ENCODE measurements around the gene DNAJC5G.

DNAJC5G gene, protein sequence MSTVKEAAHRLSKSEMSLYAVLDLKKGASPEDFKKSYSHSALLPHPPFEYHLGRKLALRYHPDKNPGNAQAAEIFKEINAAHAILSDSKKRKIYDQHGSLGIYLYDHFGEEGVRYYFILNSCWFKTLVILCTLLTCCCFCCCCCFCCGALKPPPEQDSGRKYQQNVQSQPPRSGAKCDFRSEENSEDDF

DNA sequence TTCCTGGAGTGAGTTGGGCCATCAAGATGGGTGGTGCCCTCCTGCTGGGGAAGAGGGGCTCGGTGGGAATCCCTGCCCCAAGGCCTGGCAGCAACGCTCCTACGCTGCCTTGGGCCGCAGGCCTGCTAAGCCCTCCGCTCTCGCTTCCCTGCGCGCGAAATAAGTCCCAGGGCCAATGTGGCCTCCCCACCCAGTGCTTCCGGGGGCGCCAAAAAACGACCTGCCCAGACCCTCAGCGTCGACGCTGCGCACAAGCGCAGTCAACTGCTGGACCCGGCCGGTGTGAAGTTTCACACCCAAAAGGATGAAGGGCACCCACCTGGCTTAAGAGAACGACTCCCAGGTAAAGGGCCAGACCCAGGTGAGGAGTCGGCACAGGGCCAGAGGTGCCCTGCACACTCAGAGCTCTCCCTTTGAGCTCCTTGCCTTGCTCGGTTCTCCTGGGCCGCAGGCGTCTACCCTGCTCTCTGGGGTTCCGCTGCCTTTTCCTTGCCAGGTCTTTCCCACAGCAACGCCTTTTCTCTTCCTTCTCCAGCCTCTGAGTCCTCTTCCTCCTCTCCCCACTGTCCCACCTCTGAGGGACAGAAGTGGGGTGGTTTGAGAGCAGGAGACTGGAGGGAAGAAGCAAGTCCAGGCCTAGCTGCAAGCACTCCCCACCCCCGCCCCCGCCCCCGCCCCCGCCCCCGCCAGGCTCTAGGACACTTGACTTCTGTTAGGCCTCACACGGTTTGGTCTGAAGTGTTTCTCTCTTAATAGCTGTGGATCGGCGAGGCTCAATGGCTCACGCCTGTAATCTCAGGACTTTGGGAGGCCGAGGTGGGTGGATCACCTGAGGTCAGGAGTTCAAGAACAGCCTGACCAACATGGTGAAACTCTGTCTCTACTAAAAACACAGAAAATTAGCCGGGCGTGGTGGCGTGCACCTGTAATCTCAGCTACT lies at the start of gene DNAJC5G:
Gene DNAJC5G, plus strand, starts transcription at position 223 of the 940 bp plus-strand sequence. CDS start 1,296 bp downstream, outside the sequence.
- DNase-seq (ENCODE audit: insufficient read length, low spot score) (no peak), FAIRE-seq (no peak)

DNA sequence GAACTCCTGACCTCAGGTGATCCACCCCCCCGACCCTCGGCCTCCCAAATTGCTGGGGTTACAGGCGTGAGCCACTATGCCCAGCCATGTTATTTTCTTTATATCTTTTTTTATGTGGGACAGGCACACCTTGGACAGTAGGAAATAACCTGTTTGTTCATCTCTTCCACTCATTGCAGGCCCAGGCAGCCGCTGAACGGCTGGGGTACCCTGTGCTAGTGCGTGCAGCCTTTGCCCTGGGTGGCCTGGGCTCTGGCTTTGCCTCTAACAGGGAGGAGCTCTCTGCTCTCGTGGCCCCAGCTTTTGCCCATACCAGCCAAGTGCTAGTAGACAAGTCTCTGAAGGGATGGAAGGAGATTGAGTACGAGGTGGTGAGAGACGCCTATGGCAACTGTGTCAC lies 49.7 kb upstream of the DNAJC5G start:
- DNase-seq (ENCODE audit: insufficient read length, low spot score) (no peak), FAIRE-seq (no peak)

DNA sequence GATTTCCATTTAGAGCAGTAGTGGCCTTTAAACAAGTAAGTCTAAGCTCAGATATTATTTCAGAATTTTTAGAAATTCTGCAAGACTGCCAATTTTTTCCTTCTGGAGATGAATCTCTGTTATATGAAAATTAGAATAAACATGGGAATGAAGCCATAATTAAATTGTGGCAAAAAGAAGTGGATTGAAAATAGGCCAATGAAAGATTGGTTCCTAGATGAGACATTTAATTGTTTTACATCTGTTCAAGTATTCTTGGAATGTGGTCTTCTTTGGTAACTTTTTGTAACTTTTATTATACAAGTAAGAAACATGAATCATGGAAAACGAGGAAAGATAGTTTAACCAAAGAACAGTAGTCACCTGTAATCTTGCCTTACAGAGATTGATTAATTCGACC lies 47.7 kb upstream of the DNAJC5G start:
- FAIRE-seq: no peak
- no peak for DNase-seq (ENCODE audit: insufficient read length, low spot score)

DNA sequence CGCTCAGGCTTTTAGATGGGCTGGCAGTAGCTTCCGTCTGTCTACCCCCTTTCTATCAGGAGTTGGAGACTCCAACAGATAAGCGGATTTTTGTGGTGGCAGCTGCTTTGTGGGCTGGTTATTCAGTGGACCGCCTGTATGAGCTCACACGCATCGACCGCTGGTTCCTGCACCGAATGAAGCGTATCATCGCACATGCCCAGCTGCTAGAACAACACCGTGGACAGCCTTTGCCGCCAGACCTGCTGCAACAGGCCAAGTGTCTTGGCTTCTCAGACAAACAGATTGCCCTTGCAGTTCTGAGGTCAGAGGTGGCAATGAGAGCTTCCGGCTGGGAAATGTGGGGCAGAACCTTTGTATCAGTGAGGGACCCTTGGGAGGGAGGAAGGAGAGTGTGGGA lies 43.3 kb upstream of the DNAJC5G start:
- no peak for FAIRE-seq
- no peak for DNase-seq (ENCODE audit: insufficient read length, low spot score)

DNA sequence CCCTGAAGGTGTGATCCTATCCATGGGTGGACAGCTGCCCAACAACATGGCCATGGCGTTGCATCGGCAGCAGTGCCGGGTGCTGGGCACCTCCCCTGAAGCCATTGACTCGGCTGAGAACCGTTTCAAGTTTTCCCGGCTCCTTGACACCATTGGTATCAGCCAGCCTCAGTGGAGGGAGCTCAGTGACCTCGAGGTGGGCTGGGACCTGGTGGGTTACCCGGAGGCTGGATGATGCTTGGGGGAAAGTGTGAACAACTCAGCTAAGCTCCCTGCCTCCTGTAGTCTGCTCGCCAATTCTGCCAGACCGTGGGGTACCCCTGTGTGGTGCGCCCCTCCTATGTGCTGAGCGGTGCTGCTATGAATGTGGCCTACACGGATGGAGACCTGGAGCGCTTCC lies 41.9 kb upstream of the DNAJC5G start:
- DNase-seq (ENCODE audit: insufficient read length, low spot score) (no peak), FAIRE-seq (no peak)

DNA sequence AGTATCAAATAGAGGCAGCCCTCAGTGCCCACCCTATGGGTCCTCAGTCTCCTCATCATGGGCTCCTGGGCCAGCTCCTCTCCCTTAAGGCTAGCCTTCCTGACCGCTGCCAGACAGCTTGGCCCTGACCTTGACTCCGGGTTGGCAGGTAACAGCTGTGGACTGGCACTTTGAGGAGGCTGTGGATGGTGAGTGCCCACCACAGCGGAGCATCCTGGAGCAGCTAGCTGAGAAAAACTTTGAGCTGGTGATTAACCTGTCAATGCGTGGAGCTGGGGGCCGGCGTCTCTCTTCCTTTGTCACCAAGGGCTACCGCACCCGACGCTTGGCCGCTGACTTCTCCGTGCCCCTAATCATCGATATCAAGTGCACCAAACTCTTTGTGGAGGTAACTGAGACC lies 39.1 kb upstream of the DNAJC5G start:
- FAIRE-seq: no peak
- no peak for DNase-seq (ENCODE audit: insufficient read length, low spot score)

DNA sequence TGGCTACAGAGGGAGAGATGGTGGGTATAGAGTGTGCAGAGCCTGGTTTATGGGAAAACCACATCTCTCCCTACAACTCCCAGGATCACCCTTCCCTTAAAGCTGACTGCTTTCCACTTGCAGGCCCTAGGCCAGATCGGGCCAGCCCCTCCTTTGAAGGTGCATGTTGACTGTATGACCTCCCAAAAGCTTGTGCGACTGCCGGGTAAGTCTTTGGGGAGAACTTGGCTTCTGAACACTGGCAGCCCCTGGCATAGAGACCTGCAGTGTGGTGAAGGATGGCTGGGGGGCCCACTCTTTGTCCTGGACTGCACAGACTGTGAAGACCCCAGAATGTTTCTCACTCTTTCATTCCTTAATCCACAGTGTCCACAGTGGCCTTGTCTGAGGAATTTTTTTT lies 38.6 kb upstream of the DNAJC5G start:
- DNase-seq (ENCODE audit: insufficient read length, low spot score) (no peak), FAIRE-seq (no peak)

DNA sequence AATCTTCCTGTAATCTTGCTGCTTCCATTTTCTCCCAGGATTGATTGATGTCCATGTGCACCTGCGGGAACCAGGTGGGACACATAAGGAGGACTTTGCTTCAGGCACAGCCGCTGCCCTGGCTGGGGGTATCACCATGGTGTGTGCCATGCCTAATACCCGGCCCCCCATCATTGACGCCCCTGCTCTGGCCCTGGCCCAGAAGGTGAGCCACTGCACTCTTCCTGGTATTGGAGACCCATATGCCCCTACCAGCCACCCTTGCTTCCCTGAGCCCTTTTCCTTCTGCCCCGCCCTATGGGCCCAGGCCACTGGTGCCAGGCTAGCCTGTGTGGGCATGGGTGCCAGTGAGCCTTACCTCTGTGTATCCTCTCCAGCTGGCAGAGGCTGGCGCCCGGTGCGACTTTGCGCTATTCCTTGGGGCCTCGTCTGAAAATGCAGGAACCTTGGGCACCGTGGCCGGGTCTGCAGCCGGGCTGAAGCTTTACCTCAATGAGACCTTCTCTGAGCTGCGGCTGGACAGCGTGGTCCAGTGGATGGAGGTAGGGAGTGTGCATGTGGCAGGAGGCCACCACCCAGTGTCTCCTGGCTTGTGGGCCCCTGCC lies 37.8 kb upstream of the DNAJC5G start:
- no peak for DNase-seq (ENCODE audit: insufficient read length, low spot score)
- no peak for FAIRE-seq

DNA sequence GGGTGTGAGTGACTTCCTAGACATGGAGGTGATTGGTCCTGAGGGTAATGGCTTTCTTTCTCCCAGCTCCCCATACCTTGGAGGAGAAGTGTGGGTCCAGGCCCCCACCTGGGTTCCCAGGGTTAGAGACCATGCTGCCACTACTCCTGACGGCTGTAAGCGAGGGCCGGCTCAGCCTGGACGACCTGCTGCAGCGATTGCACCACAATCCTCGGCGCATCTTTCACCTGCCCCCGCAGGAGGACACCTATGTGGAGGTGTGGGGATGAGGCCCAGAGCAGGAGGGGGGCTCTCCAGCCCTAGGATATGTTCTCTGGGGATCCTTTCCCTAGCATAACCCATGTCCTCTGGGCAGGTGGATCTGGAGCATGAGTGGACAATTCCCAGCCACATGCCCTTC lies 36.3 kb upstream of the DNAJC5G start:
- DNase-seq (ENCODE audit: insufficient read length, low spot score) (no peak), FAIRE-seq (no peak)

DNA sequence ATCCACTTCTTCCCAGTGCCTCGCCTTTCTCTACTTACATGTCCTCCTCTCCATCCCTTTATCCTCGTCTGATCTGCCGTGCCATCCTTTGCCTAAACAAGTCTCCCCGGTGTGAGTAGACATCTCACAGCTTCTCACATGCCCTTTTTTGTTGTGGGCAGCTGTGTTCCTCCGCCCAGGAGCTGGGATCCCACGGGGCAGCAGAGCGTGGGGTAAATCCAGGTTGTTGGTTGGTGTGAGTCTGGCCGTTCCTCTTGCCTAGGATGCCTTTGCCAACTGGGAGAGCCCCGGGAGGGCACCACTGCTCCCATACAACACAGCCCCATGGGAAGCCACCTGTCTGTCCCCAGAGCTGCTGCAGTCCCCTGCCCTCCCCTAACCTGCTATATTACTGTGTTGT lies 34.8 kb upstream of the DNAJC5G start:
- FAIRE-seq: no peak

DNA sequence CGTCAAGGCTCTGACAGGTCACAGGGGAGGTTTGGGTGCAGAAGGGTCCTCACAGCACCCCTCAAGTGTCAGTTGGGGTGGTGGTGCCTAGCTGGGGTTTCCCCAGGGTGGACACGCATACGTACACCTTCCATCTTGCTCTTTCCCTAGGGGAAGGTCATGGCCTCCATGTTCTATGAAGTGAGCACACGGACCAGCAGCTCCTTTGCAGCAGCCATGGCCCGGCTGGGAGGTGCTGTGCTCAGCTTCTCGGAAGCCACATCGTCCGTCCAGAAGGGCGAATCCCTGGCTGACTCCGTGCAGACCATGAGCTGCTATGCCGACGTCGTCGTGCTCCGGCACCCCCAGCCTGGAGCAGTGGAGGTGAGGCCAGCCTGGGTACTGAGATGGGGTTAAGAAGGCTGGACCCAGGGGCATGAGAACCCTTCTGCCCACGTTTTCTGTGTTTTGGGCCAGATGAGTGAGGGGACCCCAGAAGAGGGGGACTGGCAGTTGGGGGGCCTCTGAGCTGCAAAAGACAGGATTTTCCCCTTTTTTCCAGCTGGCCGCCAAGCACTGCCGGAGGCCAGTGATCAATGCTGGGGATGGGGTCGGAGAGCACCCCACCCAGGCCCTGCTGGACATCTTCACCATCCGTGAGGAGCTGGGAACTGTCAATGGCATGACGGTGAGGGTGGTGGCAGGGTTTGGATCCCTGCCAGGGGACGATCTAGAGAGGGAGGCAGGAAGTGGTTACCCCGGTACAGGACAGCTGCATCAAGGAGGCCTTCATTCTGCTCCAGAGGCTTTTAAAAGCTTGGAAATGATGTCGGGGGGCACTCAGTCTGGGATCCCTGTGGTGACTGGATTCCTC lies 33.2 kb upstream of the DNAJC5G start:
- DNase-seq (ENCODE audit: insufficient read length, low spot score) (no peak), FAIRE-seq (no peak)

More for the DNA sequence above, 34.8 kb upstream of the DNAJC5G start:
- DNase-seq (ENCODE audit: insufficient read length, low spot score): no peak

DNA sequence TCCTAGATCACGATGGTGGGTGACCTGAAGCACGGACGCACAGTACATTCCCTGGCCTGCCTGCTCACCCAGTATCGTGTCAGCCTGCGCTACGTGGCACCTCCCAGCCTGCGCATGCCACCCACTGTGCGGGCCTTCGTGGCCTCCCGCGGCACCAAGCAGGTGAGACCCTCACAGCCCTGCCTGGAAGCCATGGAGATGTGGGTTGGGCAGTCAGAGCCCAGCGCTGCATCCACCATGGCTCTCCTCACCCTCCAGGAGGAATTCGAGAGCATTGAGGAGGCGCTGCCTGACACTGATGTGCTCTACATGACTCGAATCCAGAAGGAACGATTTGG lies 32.6 kb upstream of the DNAJC5G start:
- no peak for DNase-seq (ENCODE audit: insufficient read length, low spot score)
- FAIRE-seq: no peak

DNA sequence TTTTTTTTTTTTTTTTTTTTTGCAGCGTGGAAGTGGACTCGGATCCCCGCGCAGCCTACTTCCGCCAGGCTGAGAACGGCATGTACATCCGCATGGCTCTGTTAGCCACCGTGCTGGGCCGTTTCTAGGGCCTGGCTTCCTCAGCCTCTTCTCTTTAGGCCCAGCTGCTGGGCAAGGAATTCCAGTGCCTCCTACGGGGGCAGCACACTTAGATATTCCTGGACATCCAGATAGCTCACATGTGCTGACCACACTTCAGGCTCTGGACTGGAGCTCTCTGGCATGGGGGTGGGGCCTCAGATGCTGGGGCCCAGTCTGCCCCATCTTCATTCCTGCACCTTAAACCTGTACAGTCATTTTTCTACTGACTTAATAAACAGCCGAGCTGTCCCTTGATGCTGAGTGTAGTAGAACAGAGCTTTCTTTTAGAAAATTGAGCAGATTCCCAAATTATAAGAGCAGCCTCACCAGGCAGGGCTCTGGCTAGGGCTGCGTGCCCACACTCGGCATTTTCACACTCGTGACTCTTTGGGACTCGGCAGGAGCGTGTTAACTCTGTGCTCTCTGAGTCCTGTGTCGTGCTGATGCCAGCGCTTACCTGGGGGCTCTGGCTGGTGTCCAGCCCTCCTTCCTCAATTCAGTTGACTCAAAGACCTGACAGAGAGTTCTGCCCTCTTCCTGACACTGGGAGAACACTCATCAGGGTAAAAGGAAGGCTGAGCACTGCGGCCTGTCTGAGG lies 31.7 kb upstream of the DNAJC5G start:
- FAIRE-seq (no peak), DNase-seq (ENCODE audit: insufficient read length, low spot score) (no peak)

DNA sequence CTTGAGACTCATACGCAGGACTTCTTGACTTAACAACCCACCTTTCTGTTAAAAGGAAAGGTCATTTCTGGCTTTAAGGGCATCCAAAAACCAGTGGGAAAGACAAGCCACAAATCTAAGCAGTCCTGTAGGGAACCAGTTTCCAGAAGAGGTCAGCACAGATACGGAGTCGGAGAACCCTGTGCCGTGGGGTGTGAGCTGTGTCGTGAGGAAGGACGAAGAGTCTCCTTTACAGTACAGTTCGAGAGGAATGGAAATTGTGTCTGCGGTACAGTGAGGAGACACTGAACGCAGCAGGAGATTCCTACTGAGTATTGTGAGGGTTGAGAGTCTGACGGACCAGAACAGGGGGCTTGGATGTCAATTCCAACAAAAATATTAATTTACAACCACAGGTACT lies 30.1 kb upstream of the DNAJC5G start:
- no peak for FAIRE-seq
- DNase-seq (ENCODE audit: insufficient read length, low spot score): no peak

DNA sequence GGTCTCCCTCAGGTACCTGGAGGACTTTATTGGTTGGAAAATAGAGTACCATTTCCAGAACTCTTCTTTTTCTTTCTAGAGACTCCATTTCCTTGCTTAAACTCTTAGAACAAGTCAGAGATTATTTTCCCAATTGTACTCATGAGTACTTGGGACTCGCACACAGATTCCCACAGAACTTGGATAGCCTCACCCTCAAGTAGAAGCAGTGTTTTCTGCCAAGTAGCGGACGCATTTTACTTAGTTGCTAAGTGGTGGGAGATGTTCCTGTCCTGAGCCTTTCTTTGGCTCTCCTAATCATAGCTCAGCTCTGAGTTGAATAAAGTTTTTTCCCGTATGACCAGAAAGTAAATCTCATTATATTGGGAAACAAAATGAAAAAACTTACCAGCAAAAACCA lies 29.6 kb upstream of the DNAJC5G start:
- FAIRE-seq (no peak), DNase-seq (ENCODE audit: insufficient read length, low spot score) (no peak)

DNA sequence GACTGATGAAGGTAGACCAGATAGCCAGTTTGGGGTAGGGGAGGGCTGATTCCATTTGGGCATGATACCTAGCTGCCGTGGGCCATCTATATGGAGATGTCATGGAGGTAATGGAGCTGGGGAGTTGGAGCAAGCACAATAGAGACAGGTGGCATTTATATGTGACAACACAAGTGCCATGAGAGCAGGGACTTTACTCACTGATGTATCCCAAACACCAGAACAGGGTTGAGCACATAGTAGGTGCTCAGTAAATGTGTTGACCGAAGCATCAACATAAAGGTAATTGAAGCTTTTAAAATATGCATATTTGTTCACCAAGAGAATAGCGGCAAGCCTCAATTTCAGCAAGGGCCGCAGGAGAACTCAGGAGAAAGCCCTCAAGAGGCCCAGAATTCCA lies 27.3 kb upstream of the DNAJC5G start:
- FAIRE-seq (no peak), DNase-seq (ENCODE audit: insufficient read length, low spot score) (no peak)

DNA sequence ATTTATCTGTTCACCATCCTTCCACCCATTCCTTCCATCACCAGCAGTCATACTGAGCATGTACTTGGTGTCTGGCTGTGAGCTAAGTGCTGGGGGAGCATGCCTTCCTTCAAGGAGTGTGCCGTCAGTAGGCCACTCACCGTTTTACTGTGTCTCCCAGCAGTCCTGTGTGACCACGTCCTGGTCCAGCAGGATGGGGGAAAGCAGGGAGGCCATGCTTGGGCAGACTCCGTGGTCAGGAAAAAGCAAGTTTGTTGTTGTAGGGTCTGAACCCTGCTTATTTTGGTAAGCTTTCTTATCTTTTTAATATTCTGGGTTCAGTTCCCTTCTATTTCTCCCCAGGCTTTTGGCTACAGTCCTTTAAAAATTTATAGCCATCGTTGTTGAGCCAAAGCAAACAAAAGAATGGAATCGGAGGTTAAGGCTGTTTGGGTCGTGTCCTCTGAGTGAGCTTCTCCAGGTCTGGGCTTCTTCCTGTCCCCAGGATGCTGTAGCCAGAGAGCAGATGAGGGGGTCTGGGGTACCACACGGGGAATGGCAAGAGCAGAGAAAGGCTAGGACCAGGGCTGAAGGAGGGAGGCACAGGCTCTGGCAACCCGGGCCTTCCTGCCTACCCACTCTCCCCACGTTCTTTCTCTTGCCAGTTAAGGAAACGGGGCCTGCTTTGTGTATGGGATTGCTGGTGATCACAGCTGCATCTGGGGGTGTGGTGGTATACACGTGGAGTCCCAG lies 25.9 kb upstream of the DNAJC5G start:
- FAIRE-seq (no peak), DNase-seq (ENCODE audit: insufficient read length, low spot score) (no peak)

DNA sequence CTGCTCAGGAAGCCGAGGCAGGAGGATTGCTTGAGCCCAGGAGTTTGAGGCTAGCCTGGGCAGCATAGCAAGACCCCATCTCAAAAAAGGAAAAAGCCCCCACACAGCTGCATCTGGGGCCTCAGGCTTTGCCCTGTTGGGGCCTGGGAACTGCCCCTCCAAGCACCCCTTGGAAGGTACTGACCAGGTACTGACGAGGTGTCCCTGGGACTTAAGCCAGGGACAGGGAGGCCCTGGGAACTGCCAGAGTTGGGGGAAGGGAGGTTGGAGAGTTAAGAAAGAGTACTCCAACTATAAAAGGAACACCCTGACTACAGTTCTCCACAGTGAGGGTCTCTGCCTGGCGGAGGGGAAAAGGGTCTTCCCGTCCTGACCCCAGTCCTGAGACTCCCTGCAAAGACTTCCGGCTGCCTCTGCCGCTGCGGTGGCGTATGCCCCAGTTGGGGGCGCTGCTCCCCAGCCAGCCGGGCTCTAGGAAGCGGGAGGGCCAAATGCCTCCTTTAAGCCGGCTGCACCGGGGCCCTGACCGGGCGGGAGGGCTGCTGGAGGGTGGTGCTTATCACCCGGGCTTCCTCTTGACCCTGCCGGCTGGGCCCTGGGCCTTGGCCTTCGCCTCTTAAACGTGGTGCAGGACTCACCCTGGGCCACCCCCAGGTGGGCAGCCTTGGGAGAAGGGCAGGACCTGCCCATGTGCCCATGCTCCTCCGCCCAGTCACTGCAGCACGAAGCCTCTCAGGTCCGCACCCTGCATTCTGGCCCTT lies 25.2 kb upstream of the DNAJC5G start:
- DNase-seq (ENCODE audit: insufficient read length, low spot score): peak; percentile 62
- FAIRE-seq: no peak

All from GM19239 (cell line).